ENCODE results near the gene KDM4F. TPM values are rescaled to one million over a fixed set of nuclear protein-coding genes. Genes with fewer than 3 reads are reported as not detected.

KDM4F gene
- total and polyA plus RNA-seq, 2 of the 8 experiments (the other 6 are each of a cell fraction or from before 2014, with no cell fraction given) = not detected

Other genes starting within 250 kb of the KDM4F start
- 59.4 and 63.2 TPM in 2 replicates for gene CWC15, start 75.9 kb upstream of the KDM4F start, total RNA-seq (2021; fragmentation: NEBNext Ultra II Directional; extraction: Animal tissue kit (Norgen Biotek cat#: 25700))
- gene CWC15, start 75.9 kb upstream of the KDM4F start, polyA plus RNA-seq (2011; rRNA removed) = 6.9 and 15.7 TPM in 2 replicates
- 1.4 and 1.5 TPM in 2 replicates for gene KDM4D, start 75.7 kb upstream of the KDM4F start, total RNA-seq (2021; fragmentation: NEBNext Ultra II Directional; extraction: Animal tissue kit (Norgen Biotek cat#: 25700))
- gene KDM4D, start 75.7 kb upstream of the KDM4F start, polyA plus RNA-seq (2011; rRNA removed) = 4.5 and 4.8 TPM in 2 replicates
- gene KDM4E, start 24.2 kb upstream of the KDM4F start, total RNA-seq (2021; fragmentation: NEBNext Ultra II Directional; extraction: Animal tissue kit (Norgen Biotek cat#: 25700)) = not detected in 2 replicates
- not detected in 2 replicates for gene KDM4E, start 24.2 kb upstream of the KDM4F start, polyA plus RNA-seq (2011; rRNA removed)
- 18.5 TPM in 2 replicates for gene SRSF8, start 17.5 kb downstream of the KDM4F start, total RNA-seq (2021; fragmentation: NEBNext Ultra II Directional; extraction: Animal tissue kit (Norgen Biotek cat#: 25700))
- gene SRSF8, start 17.5 kb downstream of the KDM4F start, polyA plus RNA-seq (2011; rRNA removed) = 11.4 and 13.2 TPM in 2 replicates
- 2.2 and 2.5 TPM in 2 replicates for gene ENDOD1, start 40.4 kb downstream of the KDM4F start, total RNA-seq (2021; fragmentation: NEBNext Ultra II Directional; extraction: Animal tissue kit (Norgen Biotek cat#: 25700))
- 1.1 and 1.2 TPM in 2 replicates for gene ENDOD1, start 40.4 kb downstream of the KDM4F start, polyA plus RNA-seq (2011; rRNA removed)
- gene SESN3, start 181.8 kb downstream of the KDM4F start, total RNA-seq (2021; fragmentation: NEBNext Ultra II Directional; extraction: Animal tissue kit (Norgen Biotek cat#: 25700)) = 29.8 and 31.1 TPM in 2 replicates
- 6.9 and 10.2 TPM in 2 replicates for gene SESN3, start 181.8 kb downstream of the KDM4F start, polyA plus RNA-seq (2011; rRNA removed)